SJSA1 (cell line): Measurements from ENCODE around the gene CST7. TPM values are rescaled to one million over a fixed set of nuclear protein-coding genes. Genes with fewer than 3 reads are reported as not detected.
A peak's percentile ranks its signal among the peaks of the same experiment; 100 is the strongest.
"Not testable (repeated sequence)": the region's sequence is repeated elsewhere in the genome, so short reads cannot be mapped to it uniquely, and the experiment has no call there.

Experiments used
- DNase-seq, 2 experiments: peaks; one replicate each; pipeline ENCODE4 v3.0.0-alpha.2; 2015 to 2020; ENCODE audit warnings: low spot score in 2 of 2, low read depth in 1 of 2
- H3K27ac ChIP-seq: fragments of 250-450 bp; sonication (Bioruptor Pico); 2 replicates; pipeline ENCODE4 v1.5.1; 2020; ENCODE audit warnings: mild to moderate bottlenecking, moderate library complexity
- H3K27me3 ChIP-seq: fragments of 250-450 bp; sonication (Bioruptor Pico); replicated peaks from 2 replicates; pipeline ENCODE4 v1.5.1; 2020; ENCODE audit warnings: mild to moderate bottlenecking, moderate library complexity
- H3K36me3 ChIP-seq: fragments of 250-450 bp; sonication (Bioruptor Pico); 2 replicates; pipeline ENCODE4 v1.5.1; 2020; ENCODE audit warnings: mild to moderate bottlenecking
- H3K4me1 ChIP-seq: fragments of 250-450 bp; sonication (Bioruptor Pico); replicated peaks from 2 replicates; pipeline ENCODE4 v1.6.1; 2021; ENCODE audit warnings: mild to moderate bottlenecking
- H3K4me3 ChIP-seq: fragments of 250-450 bp; sonication (Bioruptor Pico); 2 replicates; pipeline ENCODE4 v1.5.1; 2020; ENCODE audit warnings: mild to moderate bottlenecking
- H3K9me3 ChIP-seq: fragments of 250-450 bp; sonication (Bioruptor Pico); replicated peaks from 2 replicates; pipeline ENCODE4 v1.5.1; 2020; ENCODE audit warnings: mild to moderate bottlenecking
- total RNA-seq: library from RNA; depleted of rRNA; stranded (reverse); fragments of >200 nt; shearing (Covaris generic); gene quantifications from 2 replicates; pipeline ENCODE4 v1.2.3, GENCODE V29; 2014

The CST7 gene
- total RNA-seq, 1 experiment from 2014 or later: not detected

DNA sequence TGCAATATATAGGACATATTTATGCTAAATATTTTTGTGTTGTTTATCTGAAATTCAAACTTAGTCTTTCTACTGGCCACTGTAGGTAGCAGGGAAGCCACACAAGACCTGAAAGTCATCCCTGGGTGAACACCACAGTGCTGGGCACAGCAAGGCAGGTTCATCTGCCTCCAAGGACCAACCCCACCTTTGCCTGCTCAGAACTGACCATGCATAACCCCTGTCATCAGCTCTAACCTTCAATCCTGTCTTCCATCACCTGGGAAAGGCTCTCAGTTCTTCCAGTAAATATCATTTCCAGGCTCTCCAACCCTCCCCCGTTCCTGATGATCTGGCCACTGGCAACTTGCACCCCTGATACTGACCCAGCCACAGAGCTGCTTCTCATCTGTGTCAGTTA lies 32.7 kb upstream of the CST7 start:
- no peaks in the 10 kb centered on the region for H3K9me3 ChIP-seq
- H3K36me3 ChIP-seq: no peaks in the 10 kb centered on the region
- no peaks in the 10 kb centered on the region for H3K4me1 ChIP-seq
- 0 out of 2 replicates have a peak, but pooled peaks cover 8% of the 10 kb centered on the region for H3K27me3 ChIP-seq
- no peak overlapping the region for H3K27ac ChIP-seq
- H3K4me3 ChIP-seq: no peak overlapping the region
- peak in 1 of 2 experiments; percentile 16 for DNase-seq

DNA sequence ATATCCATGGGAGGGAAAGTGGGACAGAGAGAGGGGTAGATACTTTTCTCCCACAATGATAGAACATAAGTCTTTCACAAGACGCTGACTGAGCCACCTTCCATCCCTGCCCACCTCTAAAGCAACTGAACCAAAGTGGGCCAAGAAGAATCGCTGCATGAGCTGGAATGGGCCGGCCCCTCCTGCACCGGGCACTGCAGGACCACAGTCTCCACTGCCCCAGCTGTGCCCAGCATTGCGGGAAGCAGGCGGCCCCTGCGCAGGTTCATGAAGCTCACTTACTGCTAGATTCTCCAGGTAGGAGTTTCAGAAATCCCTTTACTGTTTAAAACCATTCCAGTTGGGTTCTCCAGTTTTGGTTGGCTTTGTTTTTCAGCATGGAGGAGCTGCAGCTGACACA lies 32.0 kb upstream of the CST7 start:
- Histone ChIP-seq H3K9me3 (no peaks in the 10 kb centered on the region), H3K4me3 (no peak overlapping the region), H3K36me3 (no peaks in the 10 kb centered on the region), H3K27ac (no peak overlapping the region), H3K27me3 (0 out of 2 replicates have a peak, but pooled peaks cover 8% of the 10 kb centered on the region), H3K4me1 (no peaks in the 10 kb centered on the region)
- DNase-seq: peak in 1 of 2 experiments; percentile 32

DNA sequence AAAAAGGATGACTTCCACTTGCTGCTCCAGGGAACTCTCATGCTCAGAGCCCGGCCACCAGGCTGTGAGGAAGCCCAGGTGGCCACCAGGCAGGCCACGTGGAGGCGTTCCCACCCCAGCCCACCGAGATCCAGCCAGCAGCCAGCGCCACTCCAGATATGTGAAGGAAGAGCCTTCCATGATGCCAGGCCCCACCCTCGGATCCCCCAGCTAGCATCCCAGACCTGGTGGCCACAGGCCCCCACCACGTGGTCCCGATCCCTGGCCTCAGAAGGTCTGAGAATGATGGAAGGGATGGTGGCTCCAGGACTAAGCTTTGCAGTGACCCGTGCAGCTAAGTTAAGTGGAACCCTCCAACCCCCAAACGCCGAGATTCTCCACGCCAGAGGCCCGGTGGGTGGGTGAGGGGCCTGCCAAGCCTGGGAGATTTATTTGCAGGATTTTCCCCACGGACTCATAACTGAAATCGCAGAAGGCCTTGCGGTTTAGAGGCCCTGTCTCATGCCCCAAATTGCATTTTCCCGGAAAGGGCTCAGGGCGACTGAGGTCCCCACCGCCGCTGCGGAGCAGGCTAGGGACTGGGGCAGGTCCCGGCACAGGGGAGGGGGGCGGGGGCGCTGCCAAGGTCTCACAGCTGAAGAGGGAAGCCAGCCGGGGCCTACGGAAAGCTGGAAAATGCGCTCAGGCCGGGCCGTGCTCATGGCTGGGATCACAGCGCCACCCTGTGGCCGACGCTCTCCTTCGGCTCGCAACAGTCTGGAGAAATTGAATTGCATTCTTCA lies 31.1 kb upstream of the CST7 start:
- DNase-seq: peak; percentile 41 to 58
- Histone ChIP-seq H3K4me1 (no peaks in the 10 kb centered on the region), H3K4me3 (no peak overlapping the region), H3K9me3 (no peaks in the 10 kb centered on the region), H3K36me3 (no peaks in the 10 kb centered on the region), H3K27ac (no peak overlapping the region), H3K27me3 (0 out of 2 replicates have a peak, but pooled peaks cover 8% of the 10 kb centered on the region)

DNA sequence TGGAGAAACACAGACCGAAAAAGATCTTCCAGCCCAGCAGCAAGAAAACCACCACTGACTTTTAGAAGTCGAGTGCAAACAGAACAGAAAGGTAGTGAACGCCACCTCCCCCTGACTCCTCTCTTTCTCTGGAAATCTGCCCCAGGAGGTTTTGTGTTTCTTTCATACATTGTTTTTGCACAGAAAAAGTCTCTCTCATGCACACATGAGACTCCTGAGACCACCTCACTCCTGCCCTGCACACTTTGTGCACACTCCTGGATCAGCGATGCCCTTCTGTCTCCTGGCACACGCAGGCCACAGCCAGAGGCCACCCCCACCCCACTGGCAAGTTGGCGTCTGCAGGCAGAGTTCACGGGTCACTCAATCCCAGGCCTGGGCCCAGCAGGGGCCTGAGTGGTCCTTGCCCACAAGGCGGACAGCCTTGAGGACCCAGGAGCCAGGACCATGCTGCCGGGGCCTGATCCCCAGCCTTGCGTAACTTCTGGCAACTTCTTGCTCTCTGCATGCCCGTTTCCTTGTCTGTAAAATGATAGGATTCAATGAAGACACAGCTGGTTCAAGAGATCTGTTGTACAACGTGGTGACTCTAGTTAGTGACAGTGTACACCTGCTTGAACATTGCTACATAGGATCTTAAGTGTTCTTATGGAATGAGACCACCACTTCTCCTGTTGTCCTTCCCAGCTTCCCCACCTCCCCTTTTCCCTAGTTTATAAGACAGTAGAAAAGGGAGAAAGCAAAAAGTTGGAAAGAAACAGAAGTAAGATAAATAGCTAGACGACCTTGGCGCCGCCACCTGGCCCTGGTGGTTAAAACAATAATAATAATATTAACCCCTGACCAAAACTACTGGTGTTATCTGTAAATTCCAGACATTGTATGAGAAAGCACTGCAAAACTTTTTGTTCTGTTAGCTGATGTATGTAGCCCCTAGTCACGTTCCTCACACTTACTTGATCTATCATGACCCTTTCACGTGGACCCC lies 30.2 kb upstream of the CST7 start:
- Histone ChIP-seq H3K27ac (no peak overlapping the region), H3K36me3 (no peaks in the 10 kb centered on the region)

GRCh38 chr20:24919665-24920064 lies 29.4 kb upstream of the CST7 start:
- not testable (repeated sequence) for H3K4me1 ChIP-seq, H3K27me3 ChIP-seq, H3K27ac ChIP-seq, H3K9me3 ChIP-seq, H3K36me3 ChIP-seq, DNase-seq, H3K4me3 ChIP-seq

More for the DNA sequence above, 30.2 kb upstream of the CST7 start:
- no peak overlapping the region for H3K4me3 ChIP-seq
- no peaks in the 10 kb centered on the region for H3K9me3 ChIP-seq
- peak in 1 of 2 experiments; percentile 34 for DNase-seq
- no peaks in the 10 kb centered on the region for H3K4me1 ChIP-seq
- H3K27me3 ChIP-seq: 0 out of 2 replicates have a peak, but pooled peaks cover 8% of the 10 kb centered on the region

DNA sequence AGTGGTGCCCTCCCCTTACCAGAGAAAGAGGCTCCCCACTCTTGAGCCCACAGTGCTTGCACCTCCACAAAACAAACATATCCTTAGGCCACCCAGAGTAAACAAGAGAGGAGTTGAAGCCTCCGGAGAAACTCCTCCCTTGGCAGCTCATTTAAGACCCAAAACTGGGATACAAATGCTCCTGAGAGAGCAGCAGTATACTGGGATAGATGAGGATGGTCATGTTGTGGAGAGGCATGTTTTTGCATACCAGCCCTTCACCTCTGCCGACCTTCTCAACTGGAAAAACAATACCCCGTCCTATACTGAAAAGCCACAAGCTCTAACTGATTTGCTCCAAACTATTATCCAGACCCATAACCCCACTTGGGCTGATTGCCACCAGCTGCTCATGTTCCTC lies 28.4 kb upstream of the CST7 start:
- not testable (repeated sequence) for H3K27me3 ChIP-seq, H3K27ac ChIP-seq, H3K36me3 ChIP-seq, DNase-seq, H3K9me3 ChIP-seq, H3K4me3 ChIP-seq, H3K4me1 ChIP-seq

- not testable (repeated sequence) for H3K27ac ChIP-seq
These were observed 19.8 kb upstream of the CST7 start for GRCh38 chr20:24929259-24929658.

GRCh38 chr20:24929867-24930723 lies 19.0 kb upstream of the CST7 start:
- not testable (repeated sequence) for H3K4me3 ChIP-seq, H3K36me3 ChIP-seq, H3K27me3 ChIP-seq, H3K4me1 ChIP-seq, H3K9me3 ChIP-seq, H3K27ac ChIP-seq, DNase-seq

More at GRCh38 chr20:24929259-24929658, 19.8 kb upstream of the CST7 start:
- H3K4me3 ChIP-seq, H3K9me3 ChIP-seq, H3K27me3 ChIP-seq, H3K4me1 ChIP-seq, H3K36me3 ChIP-seq, DNase-seq: not testable (repeated sequence)

DNA sequence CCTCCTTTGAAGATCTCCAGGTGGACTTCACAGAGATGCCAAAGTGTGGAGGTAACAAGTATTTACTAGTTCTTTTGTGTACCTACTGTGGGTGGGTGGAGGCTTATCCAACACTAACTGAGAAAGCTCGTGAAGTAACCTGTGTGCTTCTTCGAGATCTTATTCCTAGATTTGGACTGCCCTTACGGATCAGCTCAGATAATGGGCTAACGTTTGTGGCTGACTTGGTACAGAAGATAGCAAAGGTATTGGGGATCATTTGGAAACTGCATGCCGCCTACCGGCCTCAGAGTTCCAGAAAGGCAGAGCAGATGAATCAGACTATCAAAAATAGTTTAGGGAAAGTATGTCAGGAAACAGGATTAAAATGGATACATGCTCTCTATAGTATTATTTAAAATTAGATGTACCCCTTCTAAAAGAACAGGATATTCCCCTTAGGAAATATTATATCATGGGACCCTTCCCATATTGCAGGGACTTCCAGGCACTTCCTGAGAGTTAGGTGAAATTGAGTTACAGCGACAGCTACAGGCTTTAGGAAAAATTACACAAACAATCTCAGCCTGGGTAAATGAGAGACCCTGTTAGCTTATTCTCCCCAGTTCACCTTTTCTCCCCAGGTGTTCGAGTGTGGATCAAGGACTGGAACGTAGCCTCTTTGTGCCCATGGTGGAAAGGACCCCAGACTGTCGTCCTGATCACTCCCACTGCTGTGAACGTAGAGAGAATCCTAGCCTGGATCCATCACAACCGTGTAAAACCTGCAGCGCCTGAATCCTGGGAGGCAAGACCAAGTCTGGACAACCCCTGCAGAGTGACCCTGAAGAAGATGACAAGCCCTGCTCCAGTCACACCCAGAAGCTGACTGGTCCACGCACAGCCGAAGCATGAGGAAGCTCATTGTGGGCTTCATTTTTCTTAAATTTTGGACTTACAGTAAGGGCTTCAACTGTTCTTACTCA lies 18.1 kb upstream of the CST7 start:
- H3K4me3 ChIP-seq, H3K4me1 ChIP-seq, H3K27me3 ChIP-seq, H3K9me3 ChIP-seq, DNase-seq, H3K27ac ChIP-seq, H3K36me3 ChIP-seq: not testable (repeated sequence)

GRCh38 chr20:24931893-24932292 lies 17.2 kb upstream of the CST7 start:
- H3K27ac ChIP-seq, DNase-seq, H3K36me3 ChIP-seq: not testable (repeated sequence)

GRCh38 chr20:24933266-24933908 lies 15.7 kb upstream of the CST7 start:
- DNase-seq: peak in 1 of 2 experiments; percentile 37
- Histone ChIP-seq H3K27ac (no peak overlapping the region), H3K4me1 (no peaks in the 10 kb centered on the region), H3K9me3 (no peaks in the 10 kb centered on the region), H3K4me3 (no peak overlapping the region), H3K36me3 (no peaks in the 10 kb centered on the region), H3K27me3 (no peaks in the 10 kb centered on the region)

More at GRCh38 chr20:24931893-24932292, 17.2 kb upstream of the CST7 start:
- H3K4me1 ChIP-seq, H3K4me3 ChIP-seq, H3K9me3 ChIP-seq, H3K27me3 ChIP-seq: not testable (repeated sequence)

- H3K9me3 ChIP-seq: no peaks in the 10 kb centered on the region
- H3K4me3 ChIP-seq: no peak overlapping the region
- no peaks in the 10 kb centered on the region for H3K4me1 ChIP-seq
- H3K27me3 ChIP-seq: no peaks in the 10 kb centered on the region
- peak in 1 of 2 experiments; percentile 32 for DNase-seq
- H3K27ac ChIP-seq: no peak overlapping the region
- no peaks in the 10 kb centered on the region for H3K36me3 ChIP-seq
These were observed 14.9 kb upstream of the CST7 start for GRCh38 chr20:24934101-24934661.
